DMS53 treated with DMSO at 0.1 percent for 48 hours (cell line): Measurements from ENCODE around the gene MSH3.
"Not testable (repeated sequence)": the region's sequence is repeated elsewhere in the genome, so short reads cannot be mapped to it uniquely, and the experiment has no call there.

Source experiments
- DNase-seq: peaks from one replicate; lab custom pipeline; 2025; ENCODE audit not compliant: unreplicated experiment; lab: John Stamatoyannopoulos, UW

MSH3 gene

GRCh38 chr5:80752427-80752826, 98.0 kb downstream of the MSH3 start:
- no peak for DNase-seq

GRCh38 chr5:80753712-80754111, 99.3 kb downstream of the MSH3 start:
- no peak for DNase-seq

- no peak for DNase-seq
Observed at GRCh38 chr5:80754900-80755299, 100.4 kb downstream of the MSH3 start.

- no peak for DNase-seq
Observed at GRCh38 chr5:80755626-80756025, 101.2 kb downstream of the MSH3 start.

- no peak for DNase-seq
Observed at GRCh38 chr5:80756292-80756691, 101.8 kb downstream of the MSH3 start.

- DNase-seq = no peak
Observed at GRCh38 chr5:80757290-80757689, 102.8 kb downstream of the MSH3 start.

GRCh38 chr5:80759866-80760577, 105.6 kb downstream of the MSH3 start:
- peak; percentile 65 for DNase-seq

- peak; percentile 34 for DNase-seq
Observed at GRCh38 chr5:80760680-80761079, 106.2 kb downstream of the MSH3 start.

- no peak for DNase-seq
Observed at GRCh38 chr5:80761176-80761575, 106.7 kb downstream of the MSH3 start.

- DNase-seq = no peak
Observed at GRCh38 chr5:80761966-80762365, 107.5 kb downstream of the MSH3 start.

- DNase-seq = no peak
Observed at GRCh38 chr5:80762573-80762972, 108.1 kb downstream of the MSH3 start.

GRCh38 chr5:80763211-80763610, 108.8 kb downstream of the MSH3 start:
- no peak for DNase-seq

- no peak for DNase-seq
Observed at GRCh38 chr5:80763873-80764647, 109.6 kb downstream of the MSH3 start.

- no peak for DNase-seq
Observed at GRCh38 chr5:80764786-80765185, 110.3 kb downstream of the MSH3 start.

GRCh38 chr5:80777347-80778287, 123.2 kb downstream of the MSH3 start:
- DNase-seq = no peak

GRCh38 chr5:80780024-80780423, 125.6 kb downstream of the MSH3 start:
- no peak for DNase-seq

- DNase-seq = no peak
Observed at GRCh38 chr5:80780761-80781285, 126.4 kb downstream of the MSH3 start.

GRCh38 chr5:80781356-80781755, 126.9 kb downstream of the MSH3 start:
- no peak for DNase-seq

GRCh38 chr5:80782626-80783025, 128.2 kb downstream of the MSH3 start:
- no peak for DNase-seq

- not testable (repeated sequence) for DNase-seq
Observed at GRCh38 chr5:80783751-80784150, 129.3 kb downstream of the MSH3 start.

GRCh38 chr5:80784451-80784850, 130.0 kb downstream of the MSH3 start:
- no peak for DNase-seq
